K562 (cell line): ENCODE results near the gene CTDSP1. TPM values are rescaled to one million over a fixed set of nuclear protein-coding genes. Genes with fewer than 3 reads are reported as not detected.
A peak's percentile ranks its signal among the peaks of the same experiment; 100 is the strongest.

ENCODE experiments used
- ARID1B ChIP-seq: fragments of 450-650 bp; IDR thresholded peaks from 2 replicates; pipeline ENCODE4 v1.6.1; 2016; ENCODE audit warnings: antibody characterized with exemption, mild to moderate bottlenecking, inconsistent platforms
- CEBPB ChIP-seq: fragments of 450-650 bp; IDR thresholded peaks from 2 replicates; pipeline ENCODE4 v1.6.1; 2016; ENCODE audit warnings: missing genetic modification characterization, missing compliant biosample characterization
- CGGBP1 ChIP-seq: fragments of 250-450 bp; sonication (Bioruptor Pico); IDR thresholded peaks from 2 replicates; pipeline ENCODE4 v1.9.0; 2021; ENCODE audit warnings: mild to moderate bottlenecking
- NR3C1 ChIP-seq: sonication (generic); formaldehyde crosslinking; IDR thresholded peaks from 2 replicates; pipeline ENCODE4 v1.8.1; 2022; ENCODE audit warnings: missing genetic modification reagents
- PTTG1 ChIP-seq: fragments of 450-650 bp; IDR thresholded peaks from 2 replicates; pipeline ENCODE4 v1.6.1; 2016; ENCODE audit warnings: low read depth, mild to moderate bottlenecking, missing genetic modification characterization, missing compliant biosample characterization
- SMARCA4 ChIP-seq: fragments of 450-650 bp; IDR thresholded peaks from 2 replicates; pipeline ENCODE4 v1.6.1; 2016
- TAF15 ChIP-seq: fragments of 200-400 bp; formaldehyde crosslinking; IDR thresholded peaks from 2 replicates; pipeline ENCODE4 v1.6.1; 2017; ENCODE audit warnings: mild to moderate bottlenecking, low read depth, low read length, moderate library complexity
- TCF15 ChIP-seq: fragments of 250-450 bp; sonication (Bioruptor Pico); IDR thresholded peaks from 2 replicates; pipeline ENCODE4 v1.8.0; 2022; ENCODE audit warnings: moderate library complexity, mild to moderate bottlenecking, inconsistent platforms
- ZBTB17 ChIP-seq: fragments of 450-650 bp; formaldehyde crosslinking; IDR thresholded peaks from 2 replicates; pipeline ENCODE4 v1.4.0; 2020; ENCODE audit warnings: mild to moderate bottlenecking
- ZNF318 ChIP-seq, 2 experiments: fragments of 450-650 bp; IDR thresholded peaks; 2 replicates each; pipeline ENCODE4 v1.6.1; 2016; ENCODE audit warnings: mild to moderate bottlenecking in 2 of 2, borderline replicate concordance in 1 of 2, low read depth in 1 of 2, moderate library complexity in 1 of 2
- ZNF644 ChIP-seq: fragments of 200-800 bp; sonication (Bioruptor generic); IDR thresholded peaks from 2 replicates; pipeline ENCODE4 v1.6.1; 2016; ENCODE audit warnings: low read depth, missing genetic modification characterization, missing compliant biosample characterization
- polyA plus RNA-seq, 8 experiments: library from polyadenylated mRNA; depleted of rRNA in 4 of 8; stranded (reverse) in 5 of 8; unstranded in 3 of 8; fragments of >200 nt; fragmentation: Nextera tagmentation in 2 of 8; fragmentation: Illumina TruSeq in 1 of 8; extraction: Ambion mirVana in 2 of 8; extraction: Trizol in 1 of 8; gene quantifications; 2 replicates each; pipeline versions ENCODE4 v1.2.1 to v1.2.3, GENCODE V29; 2011 to 2014; ENCODE audit warnings: inconsistent platforms in 1 of 8, missing spikeins in 1 of 8
- total RNA-seq, 7 experiments: library from RNA; depleted of rRNA in 6 of 7; stranded (reverse); fragments of >200 nt in 6 of 7; fragmentation: Illumina TruSeq in 2 of 7; extraction: Trizol in 2 of 7; gene quantifications; 2 replicates each; pipeline versions ENCODE4 v1.2.1 to v1.2.3, GENCODE V29; 2011 to 2021; ENCODE audit warnings: low replicate concordance in 1 of 7

Gene CTDSP1
- total and polyA plus RNA-seq, 9 of the 15 experiments (the other 6 are each of a cell fraction or from before 2014, with no cell fraction given), result 2.4 to 74.8 (median 45.8) TPM

- TF ChIP-seq ZNF318 (IDR thresholded peaks at IDR 0.05; ENCODE audit: borderline replicate concordance in 1 of 2, low read depth in 1 of 2) (no peak), CEBPB (no peak), CGGBP1 (CRISPR knock-in tag) (no peak), TCF15 (CRISPR knock-in tag) (no peak), SMARCA4 (peak; percentile 98), ARID1B (peak; percentile 98), TAF15 (no peak), PTTG1 (tag) (no peak), ZNF644 (peak; percentile 61; the same call in 1 of the 2 replicates), ZBTB17 (CRISPR knock-in tag) (no peak), NR3C1 (CRISPR knock-in tag) (no peak)
Measured at GRCh38 chr2:218422403-218423086, 22.9 kb downstream of the CTDSP1 start (continued).
